GM23338 (cell line): Measurements from ENCODE around the gene ZFP64.

Experiments used
- CREB1 ChIP-seq: fragments of 250-450 bp; sonication (Bioruptor Pico); IDR thresholded peaks from 2 replicates; pipeline ENCODE4 v1.5.0; 2020; ENCODE audit warnings: low read depth, mild to moderate bottlenecking, moderate library complexity
- EZH2 ChIP-seq: fragments of 200-600 bp; sonication (generic); IDR thresholded peaks from one replicate; pipeline ENCODE4 v1.8.0; 2017; ENCODE audit warnings: antibody characterized with exemption, mild to moderate bottlenecking, low read depth; ENCODE audit not compliant: unreplicated experiment
- EZH2phosphoT487 ChIP-seq: fragments of 200-600 bp; sonication (generic); IDR thresholded peaks from one replicate; pipeline ENCODE4 v1.8.1; 2018; ENCODE audit warnings: antibody characterized with exemption; ENCODE audit not compliant: unreplicated experiment
- JUNB ChIP-seq: IDR thresholded peaks from one replicate; pipeline ENCODE4 v1.6.1; 2016; ENCODE audit warnings: antibody characterized with exemption; ENCODE audit not compliant: unreplicated experiment
- POLR2AphosphoS5 ChIP-seq: IDR thresholded peaks from 2 replicates; pipeline ENCODE4 v1.6.1; 2016; ENCODE audit warnings: antibody characterized with exemption, low read depth
- ZNF114 ChIP-seq: fragments of 250-450 bp; sonication (Bioruptor Pico); IDR thresholded peaks from 2 replicates; pipeline ENCODE4 v1.5.0; 2020; ENCODE audit warnings: mild to moderate bottlenecking, moderate library complexity
- ZNF331 ChIP-seq: fragments of 250-450 bp; sonication (Bioruptor Pico); IDR thresholded peaks from 2 replicates; pipeline ENCODE4 v1.5.0; 2020; ENCODE audit warnings: low read depth, mild to moderate bottlenecking, moderate library complexity
- TF ChIP-seq, protein P1 (sequence below), 2 experiments: fragments of 200-600 bp in 1 of 2; sonication (generic) in 1 of 2; conservative IDR thresholded peaks; 2 replicates each; pipeline versions ENCODE4 v1.5.1 to v1.6.1; 2016 to 2017; ENCODE audit warnings: antibody characterized with exemption in 2 of 2, low read depth in 2 of 2, mild to moderate bottlenecking in 2 of 2, moderate library complexity in 1 of 2
- TF ChIP-seq, protein P2 (sequence below): IDR thresholded peaks from one replicate; pipeline ENCODE4 v1.6.1; 2018; ENCODE audit warnings: antibody characterized with exemption; ENCODE audit not compliant: unreplicated experiment
- TF ChIP-seq, protein P3 (sequence below): IDR thresholded peaks from 2 replicates; pipeline ENCODE4 v1.6.1; 2016; ENCODE audit warnings: antibody characterized with exemption

- TF ChIP-seq, protein P1, sequence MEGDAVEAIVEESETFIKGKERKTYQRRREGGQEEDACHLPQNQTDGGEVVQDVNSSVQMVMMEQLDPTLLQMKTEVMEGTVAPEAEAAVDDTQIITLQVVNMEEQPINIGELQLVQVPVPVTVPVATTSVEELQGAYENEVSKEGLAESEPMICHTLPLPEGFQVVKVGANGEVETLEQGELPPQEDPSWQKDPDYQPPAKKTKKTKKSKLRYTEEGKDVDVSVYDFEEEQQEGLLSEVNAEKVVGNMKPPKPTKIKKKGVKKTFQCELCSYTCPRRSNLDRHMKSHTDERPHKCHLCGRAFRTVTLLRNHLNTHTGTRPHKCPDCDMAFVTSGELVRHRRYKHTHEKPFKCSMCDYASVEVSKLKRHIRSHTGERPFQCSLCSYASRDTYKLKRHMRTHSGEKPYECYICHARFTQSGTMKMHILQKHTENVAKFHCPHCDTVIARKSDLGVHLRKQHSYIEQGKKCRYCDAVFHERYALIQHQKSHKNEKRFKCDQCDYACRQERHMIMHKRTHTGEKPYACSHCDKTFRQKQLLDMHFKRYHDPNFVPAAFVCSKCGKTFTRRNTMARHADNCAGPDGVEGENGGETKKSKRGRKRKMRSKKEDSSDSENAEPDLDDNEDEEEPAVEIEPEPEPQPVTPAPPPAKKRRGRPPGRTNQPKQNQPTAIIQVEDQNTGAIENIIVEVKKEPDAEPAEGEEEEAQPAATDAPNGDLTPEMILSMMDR (conservative IDR thresholded peaks at IDR 0.05; ENCODE audit: low read depth in 2 of 2) = no peak
- TF ChIP-seq EZH2 (no peak), ZNF114 (CRISPR knock-in tag) (no peak), EZH2phosphoT487 (no peak), CREB1 (CRISPR knock-in tag) (no peak), POLR2AphosphoS5 (no peak), JUNB (no peak), ZNF331 (no peak)
- TF ChIP-seq, protein P2, sequence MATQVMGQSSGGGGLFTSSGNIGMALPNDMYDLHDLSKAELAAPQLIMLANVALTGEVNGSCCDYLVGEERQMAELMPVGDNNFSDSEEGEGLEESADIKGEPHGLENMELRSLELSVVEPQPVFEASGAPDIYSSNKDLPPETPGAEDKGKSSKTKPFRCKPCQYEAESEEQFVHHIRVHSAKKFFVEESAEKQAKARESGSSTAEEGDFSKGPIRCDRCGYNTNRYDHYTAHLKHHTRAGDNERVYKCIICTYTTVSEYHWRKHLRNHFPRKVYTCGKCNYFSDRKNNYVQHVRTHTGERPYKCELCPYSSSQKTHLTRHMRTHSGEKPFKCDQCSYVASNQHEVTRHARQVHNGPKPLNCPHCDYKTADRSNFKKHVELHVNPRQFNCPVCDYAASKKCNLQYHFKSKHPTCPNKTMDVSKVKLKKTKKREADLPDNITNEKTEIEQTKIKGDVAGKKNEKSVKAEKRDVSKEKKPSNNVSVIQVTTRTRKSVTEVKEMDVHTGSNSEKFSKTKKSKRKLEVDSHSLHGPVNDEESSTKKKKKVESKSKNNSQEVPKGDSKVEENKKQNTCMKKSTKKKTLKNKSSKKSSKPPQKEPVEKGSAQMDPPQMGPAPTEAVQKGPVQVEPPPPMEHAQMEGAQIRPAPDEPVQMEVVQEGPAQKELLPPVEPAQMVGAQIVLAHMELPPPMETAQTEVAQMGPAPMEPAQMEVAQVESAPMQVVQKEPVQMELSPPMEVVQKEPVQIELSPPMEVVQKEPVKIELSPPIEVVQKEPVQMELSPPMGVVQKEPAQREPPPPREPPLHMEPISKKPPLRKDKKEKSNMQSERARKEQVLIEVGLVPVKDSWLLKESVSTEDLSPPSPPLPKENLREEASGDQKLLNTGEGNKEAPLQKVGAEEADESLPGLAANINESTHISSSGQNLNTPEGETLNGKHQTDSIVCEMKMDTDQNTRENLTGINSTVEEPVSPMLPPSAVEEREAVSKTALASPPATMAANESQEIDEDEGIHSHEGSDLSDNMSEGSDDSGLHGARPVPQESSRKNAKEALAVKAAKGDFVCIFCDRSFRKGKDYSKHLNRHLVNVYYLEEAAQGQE = no peak
- TF ChIP-seq, protein P3, sequence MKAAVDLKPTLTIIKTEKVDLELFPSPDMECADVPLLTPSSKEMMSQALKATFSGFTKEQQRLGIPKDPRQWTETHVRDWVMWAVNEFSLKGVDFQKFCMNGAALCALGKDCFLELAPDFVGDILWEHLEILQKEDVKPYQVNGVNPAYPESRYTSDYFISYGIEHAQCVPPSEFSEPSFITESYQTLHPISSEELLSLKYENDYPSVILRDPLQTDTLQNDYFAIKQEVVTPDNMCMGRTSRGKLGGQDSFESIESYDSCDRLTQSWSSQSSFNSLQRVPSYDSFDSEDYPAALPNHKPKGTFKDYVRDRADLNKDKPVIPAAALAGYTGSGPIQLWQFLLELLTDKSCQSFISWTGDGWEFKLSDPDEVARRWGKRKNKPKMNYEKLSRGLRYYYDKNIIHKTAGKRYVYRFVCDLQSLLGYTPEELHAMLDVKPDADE = no peak
These were observed 30.9 kb downstream of the ZFP64 start for GRCh38 chr20:52160621-52161204.
